GM23248 (cell line): ENCODE data around the gene TMEM150B.

ENCODE experiments used
- EZH2 ChIP-seq: fragments of 200-600 bp; sonication (generic); IDR thresholded peaks from 2 replicates; pipeline ENCODE4 v1.6.1; 2018; ENCODE audit warnings: antibody characterized with exemption, mild to moderate bottlenecking; ENCODE audit not compliant: insufficient read depth, poor library complexity, severe bottlenecking
- EZH2phosphoT487 ChIP-seq: fragments of 200-600 bp; sonication (generic); IDR thresholded peaks from 2 replicates; pipeline ENCODE4 v1.6.1; 2018; ENCODE audit warnings: antibody characterized with exemption, moderate library complexity, mild to moderate bottlenecking, low read depth; ENCODE audit not compliant: insufficient read depth

DNA sequence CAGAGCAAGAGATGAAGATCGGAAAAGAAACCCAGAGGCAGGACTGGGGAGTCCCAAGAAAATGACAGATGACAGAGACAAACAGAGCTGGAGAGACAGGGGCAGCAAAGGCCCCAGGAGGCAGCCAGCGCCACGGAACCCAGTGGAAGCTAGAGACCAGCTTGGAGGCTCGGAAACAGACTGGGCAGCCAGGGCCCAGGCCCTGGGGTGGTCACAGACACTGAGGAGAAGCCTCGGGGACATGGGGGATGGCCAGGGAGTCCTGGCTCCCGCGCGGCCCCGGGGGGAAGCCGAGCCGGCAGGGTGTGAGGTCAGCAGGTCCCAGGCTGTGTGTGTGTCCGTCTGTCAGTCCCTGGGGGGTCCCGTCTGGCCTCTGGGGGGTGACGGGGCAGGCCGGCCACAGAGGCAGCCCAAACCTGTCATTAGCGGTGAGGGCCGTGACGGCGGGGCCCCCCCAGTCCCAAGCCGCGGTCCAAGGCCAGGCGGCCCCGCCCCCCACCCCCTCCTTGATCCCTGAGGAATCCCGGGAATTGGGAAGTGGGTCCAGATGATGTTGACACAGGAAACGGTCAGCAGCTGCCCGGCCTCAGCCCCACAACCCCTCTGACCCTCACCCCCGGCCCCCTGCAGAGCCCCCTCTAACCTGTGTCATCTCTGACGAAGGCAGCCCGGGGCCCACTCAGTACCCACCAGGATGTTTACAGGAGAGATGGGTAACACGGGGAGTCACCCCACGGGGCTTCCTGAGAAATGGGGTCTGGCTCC lies 49.0 kb upstream of the TMEM150B start:
- TF ChIP-seq EZH2phosphoT487, result no peak
- TF ChIP-seq EZH2, result no peak
